IMR-90 (cell line): ENCODE measurements around the gene OTUD4. TPM values are rescaled to one million over a fixed set of nuclear protein-coding genes. Genes with fewer than 3 reads are reported as not detected.
A peak's percentile ranks its signal among the peaks of the same experiment; 100 is the strongest.

Experiments used
- ATAC-seq: fragments of 200-7000 bp; cut with Tn5 transposase; 2 replicates; pipeline ENCODE4 v1.9.1; 2020; ENCODE audit warnings: low read depth, mild to moderate bottlenecking, moderate library complexity
- BruUV-seq: library from RNA; stranded (reverse); fragments of 400-500 nt; replicated peaks from 2 replicates; lab custom pipeline; 2021; lab: Mats Ljungman, UMichigan
- CTCF ChIA-PET: fragments of 300-600 bp; formaldehyde crosslinking; extraction: SDS; loops from one replicate; lab custom pipeline; 2021; ENCODE audit warnings: antibody characterized with exemption; lab: Yijun Ruan, JAX
- POLR2A ChIA-PET: fragments of 300-600 bp; sonication (Branson Sonifier 250); formaldehyde crosslinking; loops from one replicate; lab custom pipeline; 2022; ENCODE audit warnings: antibody characterized with exemption; ENCODE audit not compliant: unreplicated experiment; lab: Charles Lee
- DNase-seq: peaks from one replicate; pipeline ENCODE4 v3.0.0; 2013
- H2AFZ ChIP-seq: replicated peaks from 2 replicates; pipeline ENCODE3; 2013; ENCODE audit warnings: low read length, mild to moderate bottlenecking; ENCODE audit not compliant: poor library complexity
- H2AK5ac ChIP-seq: 2 replicates; pipeline ENCODE4 v1.6.1; 2013; ENCODE audit warnings: low read depth, low read length, inconsistent platforms
- H2AK9ac ChIP-seq: replicated peaks from 2 replicates; pipeline ENCODE3; 2013; ENCODE audit warnings: mild to moderate bottlenecking, low read depth, low read length, moderate library complexity; ENCODE audit not compliant: poor library complexity
- H2BK120ac ChIP-seq: 2 replicates; pipeline ENCODE4 v1.6.1; 2013; ENCODE audit warnings: low read depth, low read length, inconsistent platforms
- H2BK15ac ChIP-seq: 3 replicates; pipeline ENCODE4 v1.6.1; 2013; ENCODE audit warnings: low read depth, low read length, inconsistent platforms
- H2BK20ac ChIP-seq: 2 replicates; pipeline ENCODE4 v1.6.1; 2013; ENCODE audit warnings: low read depth, mild to moderate bottlenecking, inconsistent platforms, low read length, moderate library complexity
- H2BK5ac ChIP-seq: 2 replicates; pipeline ENCODE4 v1.6.1; 2013; ENCODE audit warnings: mild to moderate bottlenecking, low read depth, low read length, inconsistent platforms; ENCODE audit not compliant: poor library complexity, severe bottlenecking
- H3K14ac ChIP-seq: replicated peaks from 2 replicates; pipeline ENCODE4 v1.6.1; 2013; ENCODE audit warnings: low read depth, low read length, inconsistent platforms
- H3K18ac ChIP-seq: 2 replicates; pipeline ENCODE4 v1.6.1; 2013; ENCODE audit warnings: low read depth, low read length, control low read depth
- H3K23ac ChIP-seq: 2 replicates; pipeline ENCODE4 v1.6.1; 2013; ENCODE audit warnings: low read depth, low read length, inconsistent platforms
- H3K27ac ChIP-seq: 2 replicates; pipeline ENCODE4 v1.5.1; 2013; ENCODE audit warnings: mild to moderate bottlenecking, control low read depth, low read length; ENCODE audit not compliant: insufficient read depth
- H3K27me3 ChIP-seq: 2 replicates; pipeline ENCODE4 v1.6.1; 2013; ENCODE audit warnings: low read length; ENCODE audit not compliant: control insufficient read depth, insufficient read depth
- H3K36me3 ChIP-seq: 2 replicates; pipeline ENCODE4 v1.6.1; 2013; ENCODE audit warnings: low read length, mixed read lengths; ENCODE audit not compliant: control insufficient read depth, insufficient read depth
- H3K4ac ChIP-seq: 2 replicates; pipeline ENCODE4 v1.6.1; 2013; ENCODE audit warnings: low read depth, low read length, inconsistent platforms
- H3K4me1 ChIP-seq: 2 replicates; pipeline ENCODE4 v1.6.1; 2013; ENCODE audit warnings: low read length, mixed read lengths; ENCODE audit not compliant: control insufficient read depth, insufficient read depth
- H3K4me2 ChIP-seq: 2 replicates; pipeline ENCODE4 v1.6.1; 2013; ENCODE audit warnings: low read depth, mild to moderate bottlenecking, control low read depth, low read length, moderate library complexity
- H3K4me3 ChIP-seq: 2 replicates; pipeline ENCODE4 v1.5.1; 2013; ENCODE audit warnings: low read depth, mild to moderate bottlenecking, control low read depth, low read length, moderate library complexity; ENCODE audit not compliant: insufficient read depth
- H3K56ac ChIP-seq: 2 replicates; pipeline ENCODE4 v1.6.1; 2013; ENCODE audit warnings: low read length, inconsistent platforms; ENCODE audit not compliant: insufficient read depth; ENCODE audit errors: extremely low read depth
- H3K79me1 ChIP-seq, 2 experiments: 2 replicates each; pipeline ENCODE4 v1.6.1; 2013; ENCODE audit warnings: low read length in 2 of 2, inconsistent platforms in 1 of 2, low read depth in 1 of 2
- H3K9ac ChIP-seq: 2 replicates; pipeline ENCODE4 v1.6.1; 2013; ENCODE audit warnings: low read depth, low read length, control low read depth
- H3K9me1 ChIP-seq: 2 replicates; pipeline ENCODE4 v1.6.1; 2013; ENCODE audit warnings: low read length, inconsistent platforms; ENCODE audit not compliant: insufficient read depth
- H3K9me3 ChIP-seq: 2 replicates; pipeline ENCODE4 v1.6.1; 2013; ENCODE audit warnings: low read length; ENCODE audit not compliant: control insufficient read depth, insufficient read depth
- H4K20me1 ChIP-seq: 2 replicates; pipeline ENCODE4 v1.6.1; 2013; ENCODE audit warnings: low read length, inconsistent platforms; ENCODE audit not compliant: insufficient read depth
- H4K5ac ChIP-seq: 2 replicates; pipeline ENCODE4 v1.6.1; 2013; ENCODE audit warnings: mild to moderate bottlenecking, low read depth, low read length, control low read depth
- H4K8ac ChIP-seq, 2 experiments: 2 replicates each; pipeline ENCODE4 v1.6.1; 2013; ENCODE audit warnings: low read depth in 2 of 2, low read length in 2 of 2, control low read depth in 1 of 2, inconsistent platforms in 1 of 2
- H4K91ac ChIP-seq: 2 replicates; pipeline ENCODE4 v1.6.1; 2013; ENCODE audit warnings: low read depth, low read length, inconsistent platforms; ENCODE audit not compliant: insufficient read depth
- BHLHE40 ChIP-seq: fragments of 150-350 bp; IDR thresholded peaks from 2 replicates; pipeline ENCODE4 v1.6.1; 2016; ENCODE audit warnings: mild to moderate bottlenecking, low read depth, low read length
- CEBPB ChIP-seq: IDR thresholded peaks from 2 replicates; pipeline ENCODE4 v1.6.1; 2012; ENCODE audit warnings: low read depth, low read length, improper control_type of control experiment
- CHD1 ChIP-seq: IDR thresholded peaks from 2 replicates; pipeline ENCODE4 v1.6.1; 2012; ENCODE audit warnings: low read depth, low read length, improper control_type of control experiment
- ELK1 ChIP-seq: fragments of 150-350 bp; IDR thresholded peaks from 2 replicates; pipeline ENCODE4 v1.6.1; 2016; ENCODE audit warnings: low read depth, mild to moderate bottlenecking, low read length, moderate library complexity, borderline replicate concordance
- MAFK ChIP-seq: IDR thresholded peaks from 2 replicates; pipeline ENCODE4 v1.6.1; 2012; ENCODE audit warnings: low read depth, low read length, improper control_type of control experiment
- MAZ ChIP-seq: IDR thresholded peaks from 2 replicates; pipeline ENCODE4 v1.6.1; 2012; ENCODE audit warnings: low read depth, mild to moderate bottlenecking, low read length, improper control_type of control experiment, moderate library complexity, borderline replicate concordance
- MXI1 ChIP-seq: IDR thresholded peaks from 2 replicates; pipeline ENCODE4 v1.6.1; 2012; ENCODE audit warnings: low read depth, mild to moderate bottlenecking, low read length, moderate library complexity, borderline replicate concordance
- NFE2L2 ChIP-seq: fragments of 150-350 bp; IDR thresholded peaks from 2 replicates; pipeline ENCODE4 v1.6.1; 2016; ENCODE audit warnings: low read depth, mild to moderate bottlenecking, low read length
- POLR2A ChIP-seq: IDR thresholded peaks from 2 replicates; pipeline ENCODE4 v1.6.1; 2012; ENCODE audit warnings: mild to moderate bottlenecking, low read depth, low read length
- WGBS, 2 experiments: methylation state at CpG; one replicate each; pipeline versions ENCODE4 v1.1.5 to v1.1.7; 2013; ENCODE audit warnings: missing lambda C conversion rate in 2 of 2; ENCODE audit not compliant: insufficient read length in 1 of 2; ENCODE audit errors: extremely low coverage in 2 of 2; 5-methylcytosine and 5-hydroxymethylcytosine counted together
- dilution Hi-C: fragments of 300-500 bp; cut with HindIII; formaldehyde crosslinking; loops from one replicate; pipeline ENCODE4 v1.14.3; 2018; ENCODE audit warnings: low sequenced_read_pairs; ENCODE audit not compliant: unreplicated experiment
- in situ Hi-C: fragments of 300-500 bp; cut with MboI; formaldehyde crosslinking; loops from 3 replicates; pipeline ENCODE4 v1.14.3; 2019; ENCODE audit warnings: low sequenced_read_pairs, inconsistent platforms, mixed read lengths
- intact Hi-C: fragments of 100-400 bp; cut with micrococcal nuclease; formaldehyde crosslinking; loops from 2 replicates; pipeline ENCODE4 v1.10.0; 2022
- polyA plus RNA-seq, 3 experiments: library from polyadenylated mRNA; depleted of rRNA; stranded (reverse); fragments of >200 nt; gene quantifications; 2 replicates each; pipeline ENCODE4 v1.2.3, GENCODE V29; 2012; ENCODE audit warnings: low replicate concordance in 1 of 3
- total RNA-seq: library from RNA; depleted of rRNA; stranded (reverse); fragments of >200 nt; gene quantifications from 2 replicates; pipeline ENCODE4 v1.2.3, GENCODE V29; 2012

Gene OTUD4
- total and polyA plus RNA-seq, 2 of the 4 experiments (the other 2 are of a cell fraction): 11.0 to 12.4 TPM

- 0 out of 3 replicates have a peak overlapping the region, but pooled peaks have one; percentile 3 for H2BK15ac ChIP-seq
Measured at GRCh38 chr4:145179281-145179860, 1.0 kb downstream of the OTUD4 start.

More at GRCh38 chr4:145179281-145179860, 1.0 kb downstream of the OTUD4 start:
- Histone ChIP-seq H3K4me2 (peak overlapping the region; percentile 100), H3K56ac (peak overlapping the region; percentile 84; the same call in 1 of the 2 replicates), H3K4me1 (no peaks in the 10 kb centered on the region; the same call in 1 of the 2 replicates), H3K9me3 (no peaks in the 10 kb centered on the region), H3K27ac (peak overlapping the region; percentile 76), H3K18ac (peak overlapping the region; percentile 68), H4K8ac (peak overlapping the region in 1 of 2 experiments; percentile 53; a peak in 2 of 4 replicates), H3K4ac (peak overlapping the region; percentile 89), H2BK5ac (peak overlapping the region; percentile 73), H3K36me3 (no peaks in the 10 kb centered on the region), H4K20me1 (peaks cover 6% of the 10 kb centered on the region; the same call in 1 of the 2 replicates), H3K14ac (peak overlapping the region; percentile 81), H2BK120ac (peak overlapping the region; percentile 62), H3K9ac (peak overlapping the region; percentile 83), H4K91ac (peak overlapping the region; percentile 5; the same call in 1 of the 2 replicates), H2BK20ac (no peak overlapping the region), H3K79me1 (peaks cover 3 to 11% of the 10 kb centered on the region in 2 experiments; a peak in 2 of 4 replicates), H3K23ac (peak overlapping the region; percentile 99), H4K5ac (peak overlapping the region; percentile 16; the same call in 1 of the 2 replicates), H3K27me3 (no peaks in the 10 kb centered on the region), H3K9me1 (0 out of 2 replicates have a peak, but pooled peaks cover 3% of the 10 kb centered on the region), H2AFZ (peak overlapping the region; percentile 97), H2AK5ac (peak overlapping the region; percentile 6; the same call in 1 of the 2 replicates), H2AK9ac (peak overlapping the region; percentile 68), H3K4me3 (peak overlapping the region; percentile 77)
- ChIA-PET CTCF (interaction anchor here (0.6 to 0.8 kb wide), 3 partner anchors 21 to 437 kb away, joined by 3 to 5 read pairs (median 3); no protein-coding TSS in a partner anchor), POLR2A (no interaction called here)
- DNase-seq: peak; percentile 49
- dilution Hi-C loops: no loop called here
- 1% methylated on average over 13 of the region's 36 CpGs; no CpG with 5 or more reads in 1 of the 2 experiments for WGBS, 2 experiments
- peak; percentile 42 for ATAC-seq
- BruUV-seq: no TSS peak
- intact Hi-C loops: loop anchor here (1.0 to 10.0 kb wide), 3 partner anchors 99 to 625 kb away; no protein-coding TSS in a partner anchor
- in situ Hi-C loops: no loop called here
- TF ChIP-seq POLR2A (peak; percentile 26; the same call in 1 of the 2 replicates), MAFK (no peak), ELK1 (no peak), BHLHE40 (peak; percentile 79), CEBPB (no peak), MXI1 (0 out of 2 replicates have a peak, but pooled peaks have one; percentile 32), CHD1 (no peak), MAZ (no peak), NFE2L2 (no peak)
